Heart left ventricle (tissue), 13 donors: ENCODE results near the gene CHD5.

Source experiments
- POLR2A ChIP-seq, 2 donors: fragments of 450-650 bp; IDR thresholded peaks; one replicate each; pipeline ENCODE4 v1.6.1; 2017; ENCODE audit warnings: antibody characterized with exemption in 2 of 2, mild to moderate bottlenecking in 2 of 2, moderate library complexity in 2 of 2
- TF ChIP-seq, protein P1 (sequence below), 12 donors: fragments of 200-600 bp; sonication (generic) in 4 of 12; IDR thresholded peaks; one replicate each; pipeline versions ENCODE4 v1.5.0 to v1.8.0; 2018 to 2022; ENCODE audit warnings: antibody characterized with exemption in 12 of 12, mild to moderate bottlenecking in 5 of 12
- donor health status: ischemic (EF 13 %, LVEDD 7.1; RV severe dilation, severe dysfunction).
- donor health status: DM: no; HTN: yes; CAD: no.
- donor health status: DM: no; HTN: no; CAD: no.
- donor health status: ischemic (EF 25% LVEDD 6.9; RV normal size, moderate dysfunction).
- donor health status: ischemic (EF 25% LVEDD 5.7; RV mildly dilated, moderate dysfunction).
- donor health status: ischemic (EF 35%, LVEDD 5.7; RV mildly dilated, moderate dysfunction).
- donor health status: nonischemic (EF 11% LVEDD 7.7; RV severe dilation, severe dysfunction).
- donor health status: DM: yes; HTN: yes; CAD: no.
- donor health status: PGD.
- donor health status: ischemic (EF 29% LVEDD 5.4; RV normal size, mild dysfunction).
- donor health status: nonischemic (EF 23%, LVEDD 6.1; RV moderate dilation, normal function).

DNA sequence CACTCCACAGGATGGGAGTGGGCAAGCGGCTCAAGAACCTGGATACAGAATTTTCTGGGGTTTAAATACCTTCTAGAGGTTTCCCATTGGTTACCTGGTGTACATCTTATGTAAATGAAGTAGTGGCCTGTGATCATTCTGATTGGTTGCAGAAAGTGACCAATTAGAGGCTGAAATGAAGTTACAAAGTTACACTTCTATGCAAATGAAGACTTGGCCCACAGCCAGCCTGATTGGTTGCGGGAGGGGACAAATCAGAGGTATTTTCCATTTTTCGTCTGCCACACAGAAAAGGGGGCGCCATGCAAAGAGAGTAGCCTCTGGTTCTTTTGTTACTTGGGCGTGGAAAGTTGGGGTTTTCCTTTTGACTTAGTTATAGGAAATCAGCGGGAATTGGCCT is 125.5 kb downstream of the CHD5 start:
- TF ChIP-seq, protein P1, sequence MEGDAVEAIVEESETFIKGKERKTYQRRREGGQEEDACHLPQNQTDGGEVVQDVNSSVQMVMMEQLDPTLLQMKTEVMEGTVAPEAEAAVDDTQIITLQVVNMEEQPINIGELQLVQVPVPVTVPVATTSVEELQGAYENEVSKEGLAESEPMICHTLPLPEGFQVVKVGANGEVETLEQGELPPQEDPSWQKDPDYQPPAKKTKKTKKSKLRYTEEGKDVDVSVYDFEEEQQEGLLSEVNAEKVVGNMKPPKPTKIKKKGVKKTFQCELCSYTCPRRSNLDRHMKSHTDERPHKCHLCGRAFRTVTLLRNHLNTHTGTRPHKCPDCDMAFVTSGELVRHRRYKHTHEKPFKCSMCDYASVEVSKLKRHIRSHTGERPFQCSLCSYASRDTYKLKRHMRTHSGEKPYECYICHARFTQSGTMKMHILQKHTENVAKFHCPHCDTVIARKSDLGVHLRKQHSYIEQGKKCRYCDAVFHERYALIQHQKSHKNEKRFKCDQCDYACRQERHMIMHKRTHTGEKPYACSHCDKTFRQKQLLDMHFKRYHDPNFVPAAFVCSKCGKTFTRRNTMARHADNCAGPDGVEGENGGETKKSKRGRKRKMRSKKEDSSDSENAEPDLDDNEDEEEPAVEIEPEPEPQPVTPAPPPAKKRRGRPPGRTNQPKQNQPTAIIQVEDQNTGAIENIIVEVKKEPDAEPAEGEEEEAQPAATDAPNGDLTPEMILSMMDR (IDR thresholded peaks at IDR 0.05): no peak
- TF ChIP-seq POLR2A (IDR thresholded peaks at IDR 0.05): no peak
